Fibroblast of lung (primary cell): Measurements from ENCODE around the gene CD79B. TPM values are rescaled to one million over a fixed set of nuclear protein-coding genes. Genes with fewer than 3 reads are reported as not detected.

ENCODE experiments used
- DNase-seq, 2 donors: peaks; one replicate each; pipeline versions ENCODE4 v3.0.0 to v3.0.0-alpha.2; 2010; ENCODE audit warnings: low read depth in 2 of 2
- H2AFZ ChIP-seq: 2 replicates; pipeline ENCODE4 v1.5.1; 2012; ENCODE audit warnings: low read length, control low read depth, inconsistent platforms
- H3K27ac ChIP-seq: 2 replicates; pipeline ENCODE4 v1.5.1; 2011; ENCODE audit warnings: low read length, control low read depth; ENCODE audit not compliant: insufficient read depth
- H3K27me3 ChIP-seq: 2 replicates; pipeline ENCODE4 v1.5.1; 2011; ENCODE audit warnings: mild to moderate bottlenecking, low read length; ENCODE audit not compliant: control insufficient read depth, insufficient read depth
- H3K36me3 ChIP-seq: 2 replicates; pipeline ENCODE4 v1.5.1; 2011; ENCODE audit warnings: low read length; ENCODE audit not compliant: control insufficient read depth, insufficient read depth
- H3K4me1 ChIP-seq: 2 replicates; pipeline ENCODE4 v1.5.1; 2011; ENCODE audit warnings: low read length; ENCODE audit not compliant: control insufficient read depth, insufficient read depth; ENCODE audit errors: extremely low read depth
- H3K4me2 ChIP-seq: 2 replicates; pipeline ENCODE4 v1.5.1; 2011; ENCODE audit warnings: low read length, control low read depth; ENCODE audit not compliant: insufficient read depth; ENCODE audit errors: extremely low read depth
- H3K4me3 ChIP-seq, 4 experiments: fragments of 200-600 bp in 1 of 4; sonication (generic) in 1 of 4; replicated peaks in 1 of 4; 2 replicates each; pipeline ENCODE4 v1.5.1; 2011 to 2016; ENCODE audit warnings: low read length in 4 of 4, low read depth in 3 of 4, mild to moderate bottlenecking in 3 of 4, control low read depth in 2 of 4, inconsistent platforms in 1 of 4, mixed read lengths in 1 of 4; ENCODE audit not compliant: insufficient read depth in 1 of 4; ENCODE audit errors: control extremely low read depth in 1 of 4
- H3K79me2 ChIP-seq: 2 replicates; pipeline ENCODE4 v1.5.1; 2012; ENCODE audit warnings: mild to moderate bottlenecking, low read length, inconsistent platforms; ENCODE audit not compliant: control insufficient read depth, insufficient read depth
- H3K9ac ChIP-seq: 2 replicates; pipeline ENCODE4 v1.5.1; 2011; ENCODE audit warnings: mild to moderate bottlenecking, low read length, control low read depth; ENCODE audit not compliant: insufficient read depth
- H3K9me3 ChIP-seq: 2 replicates; pipeline ENCODE4 v1.5.1; 2012; ENCODE audit warnings: low read depth, low read length; ENCODE audit not compliant: control insufficient read depth, insufficient read depth
- H4K20me1 ChIP-seq: 2 replicates; pipeline ENCODE4 v1.5.1; 2011; ENCODE audit warnings: low read length; ENCODE audit not compliant: control insufficient read depth, insufficient read depth; ENCODE audit errors: extremely low read depth
- EZH2 ChIP-seq: IDR thresholded peaks from 2 replicates; pipeline ENCODE4 v1.5.1; 2012; ENCODE audit warnings: low read length, control low read depth, mild to moderate bottlenecking; ENCODE audit errors: missing control alignments
- polyA minus RNA-seq: library from RNA; depleted of rRNA, polyadenylated mRNA; stranded (reverse); fragments of >200 nt; gene quantifications from 2 replicates; pipeline ENCODE4 v1.2.3, GENCODE V29; 2011; ENCODE audit warnings: low replicate concordance
- polyA plus RNA-seq, 2 donors: library from polyadenylated mRNA; depleted of rRNA in 1 of 2; stranded (reverse) in 1 of 2; unstranded in 1 of 2; fragments of >200 nt; gene quantifications; 2 replicates each; pipeline ENCODE4 v1.2.1, GENCODE V29; 2011 to 2012; ENCODE audit warnings: missing spikeins in 1 of 2
- total RNA-seq: library from RNA; depleted of rRNA; stranded (reverse); fragments of >200 nt; gene quantifications from 2 replicates; pipeline ENCODE4 v1.2.1, GENCODE V29; 2014
- TF ChIP-seq, protein P1 (sequence below), 2 donors: IDR thresholded peaks in 1 of 2; conservative IDR thresholded peaks in 1 of 2; 1 replicate in 1 of 2; 2 replicates in 1 of 2; pipeline ENCODE4 v1.5.1; 2011 to 2012; ENCODE audit warnings: low read length in 2 of 2, control low read depth in 1 of 2, inconsistent platforms in 1 of 2, low read depth in 1 of 2, mild to moderate bottlenecking in 1 of 2

The CD79B gene
- total RNA-seq (0.17 and 0.26 TPM in 2 replicates), polyA plus RNA-seq (0.72 TPM in 1 of 2 replicates, not detected in the other), polyA minus RNA-seq (not detected in 2 replicates)
- 0.36 TPM in 1 of 2 replicates, not detected in the other for polyA plus RNA-seq (2012)

DNA sequence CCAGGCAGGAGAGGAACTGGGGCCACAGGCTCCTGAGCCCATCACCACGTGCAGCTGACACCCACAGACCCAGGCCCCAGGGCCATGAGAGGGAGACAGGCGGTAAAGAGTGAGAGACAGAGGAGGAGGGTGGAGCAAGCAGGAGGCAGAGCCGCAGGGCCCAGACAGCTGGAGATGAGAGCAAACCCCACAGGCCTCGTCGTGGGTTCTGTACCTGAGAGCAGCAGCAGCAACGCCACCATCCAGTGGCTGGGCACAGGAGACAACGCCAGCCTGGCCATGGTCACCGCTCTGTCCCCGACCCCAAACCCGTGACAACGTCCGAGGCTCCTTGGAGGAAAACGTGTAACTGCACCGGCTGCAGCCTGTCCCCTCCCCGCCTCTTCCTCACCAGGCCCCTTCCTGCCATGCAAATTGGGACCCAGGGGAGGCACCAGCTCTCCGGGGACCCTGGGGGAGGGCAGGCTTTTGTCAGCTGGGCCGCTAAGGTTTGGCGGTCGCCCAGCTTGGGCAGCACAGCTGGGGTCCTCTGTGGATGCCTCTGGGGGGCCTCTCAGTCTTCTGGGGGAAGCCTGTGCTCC lies at the start of gene CD79B:
TSS of gene CD79B (minus strand) at position 351 of the 581 bp plus-strand sequence. CDS start at position 281, 70 bp downstream.
- no peaks in the 10 kb centered on the region for H3K4me1 ChIP-seq
- no peak within 1 kb of the TSS for H3K27ac ChIP-seq
- no peak for DNase-seq
- no peaks in the 10 kb centered on the region for H3K79me2 ChIP-seq
- no peak within 1 kb of the TSS for H3K9ac ChIP-seq
- TF ChIP-seq, protein P1, sequence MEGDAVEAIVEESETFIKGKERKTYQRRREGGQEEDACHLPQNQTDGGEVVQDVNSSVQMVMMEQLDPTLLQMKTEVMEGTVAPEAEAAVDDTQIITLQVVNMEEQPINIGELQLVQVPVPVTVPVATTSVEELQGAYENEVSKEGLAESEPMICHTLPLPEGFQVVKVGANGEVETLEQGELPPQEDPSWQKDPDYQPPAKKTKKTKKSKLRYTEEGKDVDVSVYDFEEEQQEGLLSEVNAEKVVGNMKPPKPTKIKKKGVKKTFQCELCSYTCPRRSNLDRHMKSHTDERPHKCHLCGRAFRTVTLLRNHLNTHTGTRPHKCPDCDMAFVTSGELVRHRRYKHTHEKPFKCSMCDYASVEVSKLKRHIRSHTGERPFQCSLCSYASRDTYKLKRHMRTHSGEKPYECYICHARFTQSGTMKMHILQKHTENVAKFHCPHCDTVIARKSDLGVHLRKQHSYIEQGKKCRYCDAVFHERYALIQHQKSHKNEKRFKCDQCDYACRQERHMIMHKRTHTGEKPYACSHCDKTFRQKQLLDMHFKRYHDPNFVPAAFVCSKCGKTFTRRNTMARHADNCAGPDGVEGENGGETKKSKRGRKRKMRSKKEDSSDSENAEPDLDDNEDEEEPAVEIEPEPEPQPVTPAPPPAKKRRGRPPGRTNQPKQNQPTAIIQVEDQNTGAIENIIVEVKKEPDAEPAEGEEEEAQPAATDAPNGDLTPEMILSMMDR (conservative IDR thresholded peaks at IDR 0.05 in 1 of 2, IDR thresholded peaks at IDR 0.05 in 1 of 2; ENCODE audit: low read depth in 1 of 2, low read length in 2 of 2), result no peak
- TF ChIP-seq EZH2, result no peak
- no peak within 1 kb of the TSS for H2AFZ ChIP-seq
- H3K4me3 ChIP-seq, result no peak within 1 kb of the TSS
- no peaks in the 10 kb centered on the region for H3K36me3 ChIP-seq
- H4K20me1 ChIP-seq, result no peaks in the 10 kb centered on the region
- no peaks in the 10 kb centered on the region for H3K9me3 ChIP-seq
- no peak within 1 kb of the TSS for H3K4me2 ChIP-seq
- H3K27me3 ChIP-seq, result peaks cover 11% of the 10 kb centered on the region

DNA sequence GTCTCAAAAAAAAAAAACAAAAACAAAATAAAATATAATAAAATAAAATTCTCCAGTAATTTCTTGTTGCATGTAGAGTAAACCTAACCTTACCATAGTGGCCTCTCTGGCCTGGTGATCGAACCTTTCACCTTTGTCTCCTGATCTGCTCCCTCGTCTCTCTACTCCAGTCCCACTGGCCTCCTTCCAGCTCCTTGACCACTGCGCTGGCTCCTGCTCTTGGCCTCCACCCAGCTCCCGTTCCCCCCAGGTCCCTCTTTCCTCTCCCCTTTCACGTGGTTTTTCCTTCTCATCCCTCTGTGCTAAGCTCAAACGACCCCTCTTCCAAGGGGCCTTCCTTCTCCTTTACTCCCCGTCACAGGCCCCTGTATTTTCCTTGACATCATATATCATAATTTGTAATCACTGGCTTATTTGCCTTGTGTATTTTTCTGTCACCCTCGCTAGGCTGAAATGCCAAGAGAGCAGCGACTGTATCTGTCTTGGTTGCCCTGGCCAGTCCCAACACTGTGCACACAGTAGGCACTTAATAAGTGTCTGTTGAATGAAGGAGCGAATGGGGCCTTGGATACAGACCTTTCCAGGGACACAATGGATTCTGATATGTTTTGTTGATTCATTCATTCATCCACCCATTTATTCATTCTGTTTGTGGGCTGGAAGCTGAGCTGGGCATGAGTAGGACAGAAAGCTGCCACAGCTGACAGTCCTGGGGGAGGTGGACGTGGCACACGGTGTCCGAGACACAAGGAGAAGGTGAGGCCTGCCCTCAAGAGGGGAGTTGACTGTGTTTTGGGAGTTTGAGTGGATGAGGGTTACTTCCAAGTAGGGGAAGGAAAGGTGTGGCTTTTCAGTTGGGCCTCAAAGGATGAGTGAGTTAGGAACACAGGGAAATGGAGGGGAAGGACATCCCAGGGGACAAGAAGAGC lies 46.4 kb upstream of the CD79B start:
- TF ChIP-seq EZH2, result no peak
- TF ChIP-seq, protein P1 (conservative IDR thresholded peaks at IDR 0.05 in 1 of 2, IDR thresholded peaks at IDR 0.05 in 1 of 2; ENCODE audit: low read depth in 1 of 2, low read length in 2 of 2), result no peak
- H3K4me3 ChIP-seq, result no peak overlapping the region
- H3K79me2 ChIP-seq, result no peaks in the 10 kb centered on the region
- no peak overlapping the region for H3K4me2 ChIP-seq
- H3K27me3 ChIP-seq, result no peaks in the 10 kb centered on the region
- H3K27ac ChIP-seq, result no peak overlapping the region
- H2AFZ ChIP-seq, result no peak overlapping the region
- peaks cover 9% of the 10 kb centered on the region for H3K4me1 ChIP-seq
- H4K20me1 ChIP-seq, result no peaks in the 10 kb centered on the region
- H3K9me3 ChIP-seq, result no peaks in the 10 kb centered on the region
- no peaks in the 10 kb centered on the region for H3K36me3 ChIP-seq
- DNase-seq, result no peak
- H3K9ac ChIP-seq, result no peak overlapping the region

DNA sequence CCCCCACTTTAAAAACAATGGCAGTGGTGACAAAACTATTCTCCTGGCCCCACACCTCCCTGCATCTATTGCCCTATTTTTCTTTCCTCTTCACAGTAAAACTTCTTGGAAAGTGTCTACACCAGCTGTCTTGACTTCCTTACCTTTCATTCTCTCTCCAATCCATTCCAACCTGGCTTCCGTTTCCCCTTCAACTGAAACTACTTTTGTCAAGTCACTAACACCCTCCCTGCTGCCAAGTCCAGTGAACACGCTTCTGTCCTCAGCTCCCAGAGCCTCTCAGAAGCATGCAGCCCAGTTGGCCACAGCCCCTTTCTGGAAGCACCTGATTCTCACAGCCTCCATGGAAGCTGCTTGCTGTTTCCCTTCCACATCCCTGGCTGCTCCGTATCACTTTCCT lies 44.6 kb upstream of the CD79B start:
- H3K4me2 ChIP-seq, result no peak overlapping the region
- DNase-seq, result no peak
- H3K4me3 ChIP-seq, result no peak overlapping the region
- no peaks in the 10 kb centered on the region for H3K79me2 ChIP-seq
- no peaks in the 10 kb centered on the region for H3K9me3 ChIP-seq
- TF ChIP-seq EZH2, result no peak
- TF ChIP-seq, protein P1 (conservative IDR thresholded peaks at IDR 0.05 in 1 of 2, IDR thresholded peaks at IDR 0.05 in 1 of 2; ENCODE audit: low read depth in 1 of 2, low read length in 2 of 2), result no peak
- no peaks in the 10 kb centered on the region for H3K27me3 ChIP-seq
- H4K20me1 ChIP-seq, result no peaks in the 10 kb centered on the region
- H3K9ac ChIP-seq, result no peak overlapping the region
- no peak overlapping the region for H2AFZ ChIP-seq
- no peak overlapping the region for H3K27ac ChIP-seq
- peaks cover 9% of the 10 kb centered on the region for H3K4me1 ChIP-seq
- H3K36me3 ChIP-seq, result no peaks in the 10 kb centered on the region
